Esophagus squamous epithelium (tissue), 5 donors: ENCODE results near the gene PADI6. TPM values are rescaled to one million over a fixed set of nuclear protein-coding genes. Genes with fewer than 3 reads are reported as not detected.

Experiments used
- DNase-seq: peaks from one replicate; lab custom pipeline; 2025; lab: John Stamatoyannopoulos, UW
- H3K27ac ChIP-seq, 4 donors: fragments of 200-600 bp; sonication (generic); one replicate each; pipeline ENCODE4 v1.5.1; 2016 to 2019; ENCODE audit warnings: mild to moderate bottlenecking in 1 of 4
- H3K27me3 ChIP-seq, 4 donors: fragments of 200-600 bp; sonication (generic); 1 replicate in 3 of 4; 2 replicates in 1 of 4; pipeline versions ENCODE4 v1.5.1 to v1.6.0; 2017 to 2021; ENCODE audit warnings: antibody characterized with exemption in 1 of 4
- H3K36me3 ChIP-seq, 3 donors: fragments of 200-600 bp; sonication (generic); one replicate each; pipeline ENCODE4 v1.5.1; 2016 to 2019
- H3K4me1 ChIP-seq, 3 donors: fragments of 200-600 bp; sonication (generic); one replicate each; pipeline ENCODE4 v1.5.1; 2017 to 2019
- H3K4me3 ChIP-seq, 4 donors: fragments of 200-600 bp; sonication (generic); 1 replicate in 3 of 4; 2 replicates in 1 of 4; pipeline ENCODE4 v1.5.1; 2016 to 2019; ENCODE audit warnings: mild to moderate bottlenecking in 2 of 4, moderate library complexity in 1 of 4
- H3K9me3 ChIP-seq, 3 donors: fragments of 200-600 bp; sonication (generic); one replicate each; pipeline ENCODE4 v1.5.1; 2016 to 2019
- POLR2A ChIP-seq, 4 donors: fragments of 450-650 bp; IDR thresholded peaks; one replicate each; pipeline ENCODE4 v1.6.1; 2017; ENCODE audit warnings: antibody characterized with exemption in 4 of 4, mild to moderate bottlenecking in 4 of 4, moderate library complexity in 3 of 4
- WGBS, 2 donors: methylation state at CpG; one replicate each; pipeline ENCODE4 v1.1.5; 2018; 5-methylcytosine and 5-hydroxymethylcytosine counted together
- intact Hi-C: fragments of 100-400 bp; cut with DNase I; formaldehyde crosslinking; loops from one replicate; pipeline ENCODE4 v1.15.0; 2022
- total RNA-seq, 4 donors: library from RNA; depleted of rRNA; stranded (reverse); fragments of >200 nt; gene quantifications; one replicate each; pipeline ENCODE4 v1.1.0, GENCODE V29; 2016
- TF ChIP-seq, protein P1 (sequence below), 6 experiments: fragments of 450-650 bp in 4 of 6; fragments of 200-600 bp in 2 of 6; sonication (generic) in 2 of 6; IDR thresholded peaks; one replicate each; pipeline ENCODE4 v1.5.1; 2016 to 2019; ENCODE audit warnings: antibody characterized with exemption in 6 of 6, mild to moderate bottlenecking in 4 of 6, moderate library complexity in 4 of 6
- donor health status: DM: yes; HTN: yes; CAD: no.

PADI6 gene
- total RNA-seq, 4 donors from 2014 or later: not detected

DNA sequence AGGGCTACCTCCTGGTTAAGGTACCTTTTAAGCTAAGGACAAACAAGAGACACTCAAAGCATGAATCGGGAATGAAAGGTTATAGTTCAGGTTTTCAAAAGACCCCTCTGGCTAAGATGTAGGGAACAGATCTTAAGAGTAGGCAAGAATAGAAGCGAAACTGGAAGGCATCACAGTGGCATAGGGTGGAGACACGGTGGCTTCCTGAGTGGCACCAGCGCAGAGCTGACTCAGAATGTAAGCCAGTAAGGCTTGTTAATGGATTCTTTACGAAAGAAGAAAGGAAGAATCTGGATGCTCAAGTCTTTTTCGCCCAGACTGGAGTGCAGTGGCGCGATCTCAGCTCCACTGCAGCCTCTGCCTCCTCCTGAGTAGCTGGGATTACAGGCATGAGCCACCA lies 21.2 kb downstream of the PADI6 start:
- WGBS, 2 donors: 57 to 61% methylated on average over 8 of the region's 8 CpGs
- H3K27me3 ChIP-seq: peaks cover 0 to 11% (median 0%) of the 10 kb centered on the region in 4 donors
- no peak overlapping the region for H3K4me3 ChIP-seq
- H3K9me3 ChIP-seq: no peaks in the 10 kb centered on the region
- H3K36me3 ChIP-seq: no peaks in the 10 kb centered on the region
- no peak overlapping the region for H3K27ac ChIP-seq
- no peaks in the 10 kb centered on the region for H3K4me1 ChIP-seq
- DNase-seq: no peak
- intact Hi-C loops: no loop called here
- TF ChIP-seq POLR2A (IDR thresholded peaks at IDR 0.05): no peak
- TF ChIP-seq, protein P1, sequence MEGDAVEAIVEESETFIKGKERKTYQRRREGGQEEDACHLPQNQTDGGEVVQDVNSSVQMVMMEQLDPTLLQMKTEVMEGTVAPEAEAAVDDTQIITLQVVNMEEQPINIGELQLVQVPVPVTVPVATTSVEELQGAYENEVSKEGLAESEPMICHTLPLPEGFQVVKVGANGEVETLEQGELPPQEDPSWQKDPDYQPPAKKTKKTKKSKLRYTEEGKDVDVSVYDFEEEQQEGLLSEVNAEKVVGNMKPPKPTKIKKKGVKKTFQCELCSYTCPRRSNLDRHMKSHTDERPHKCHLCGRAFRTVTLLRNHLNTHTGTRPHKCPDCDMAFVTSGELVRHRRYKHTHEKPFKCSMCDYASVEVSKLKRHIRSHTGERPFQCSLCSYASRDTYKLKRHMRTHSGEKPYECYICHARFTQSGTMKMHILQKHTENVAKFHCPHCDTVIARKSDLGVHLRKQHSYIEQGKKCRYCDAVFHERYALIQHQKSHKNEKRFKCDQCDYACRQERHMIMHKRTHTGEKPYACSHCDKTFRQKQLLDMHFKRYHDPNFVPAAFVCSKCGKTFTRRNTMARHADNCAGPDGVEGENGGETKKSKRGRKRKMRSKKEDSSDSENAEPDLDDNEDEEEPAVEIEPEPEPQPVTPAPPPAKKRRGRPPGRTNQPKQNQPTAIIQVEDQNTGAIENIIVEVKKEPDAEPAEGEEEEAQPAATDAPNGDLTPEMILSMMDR (IDR thresholded peaks at IDR 0.05): no peak

DNA sequence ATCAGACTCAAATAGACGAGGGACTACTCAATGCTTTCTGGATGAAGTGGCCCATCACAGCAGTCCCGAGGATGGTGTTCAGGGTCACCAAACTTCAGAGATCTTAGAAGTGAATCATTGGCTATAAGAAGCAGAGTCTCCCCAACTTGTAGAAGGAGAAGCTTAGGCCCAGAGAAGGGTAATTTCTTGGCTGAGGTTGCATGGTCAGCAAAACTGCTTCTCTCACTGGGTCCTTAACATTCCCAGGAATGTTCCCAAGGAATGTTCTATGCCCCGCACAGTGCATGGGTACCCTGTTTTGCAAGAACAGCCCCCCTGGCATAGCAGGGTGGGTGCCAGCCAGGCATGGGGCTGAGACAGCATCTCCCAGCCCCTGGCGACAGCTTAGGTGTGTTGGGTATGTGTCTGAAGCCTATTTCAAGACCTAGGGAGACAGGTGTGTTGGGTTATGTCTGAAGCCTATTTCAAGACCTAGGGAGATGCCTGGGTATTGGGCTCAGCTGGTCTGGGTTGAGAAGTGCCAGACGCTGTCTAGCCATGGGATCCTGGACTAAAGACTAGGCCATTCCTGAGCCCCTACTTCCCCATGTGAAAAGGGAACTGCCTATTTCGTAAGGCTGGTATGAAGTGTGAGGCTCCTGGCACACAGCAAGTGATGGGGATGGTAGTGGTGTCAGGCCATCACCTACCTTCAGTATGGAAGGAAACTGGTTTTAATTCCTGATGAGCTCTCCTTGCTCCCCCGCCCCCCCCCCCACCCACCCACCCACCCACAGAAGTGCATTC lies 26.1 kb downstream of the PADI6 start:
- no peak overlapping the region for H3K4me3 ChIP-seq
- no peak for DNase-seq
- TF ChIP-seq POLR2A (IDR thresholded peaks at IDR 0.05): no peak
- TF ChIP-seq, protein P1 (IDR thresholded peaks at IDR 0.05): no peak
- intact Hi-C loops: no loop called here
- 83 to 92% methylated on average over 5 to 6 of the region's 7 CpGs for WGBS, 2 donors
- H3K27ac ChIP-seq: no peak overlapping the region
- no peaks in the 10 kb centered on the region for H3K36me3 ChIP-seq
- H3K4me1 ChIP-seq: peaks cover 0 to 7% (median 4%) of the 10 kb centered on the region in 3 donors
- H3K27me3 ChIP-seq: no peaks in the 10 kb centered on the region
- no peaks in the 10 kb centered on the region for H3K9me3 ChIP-seq

DNA sequence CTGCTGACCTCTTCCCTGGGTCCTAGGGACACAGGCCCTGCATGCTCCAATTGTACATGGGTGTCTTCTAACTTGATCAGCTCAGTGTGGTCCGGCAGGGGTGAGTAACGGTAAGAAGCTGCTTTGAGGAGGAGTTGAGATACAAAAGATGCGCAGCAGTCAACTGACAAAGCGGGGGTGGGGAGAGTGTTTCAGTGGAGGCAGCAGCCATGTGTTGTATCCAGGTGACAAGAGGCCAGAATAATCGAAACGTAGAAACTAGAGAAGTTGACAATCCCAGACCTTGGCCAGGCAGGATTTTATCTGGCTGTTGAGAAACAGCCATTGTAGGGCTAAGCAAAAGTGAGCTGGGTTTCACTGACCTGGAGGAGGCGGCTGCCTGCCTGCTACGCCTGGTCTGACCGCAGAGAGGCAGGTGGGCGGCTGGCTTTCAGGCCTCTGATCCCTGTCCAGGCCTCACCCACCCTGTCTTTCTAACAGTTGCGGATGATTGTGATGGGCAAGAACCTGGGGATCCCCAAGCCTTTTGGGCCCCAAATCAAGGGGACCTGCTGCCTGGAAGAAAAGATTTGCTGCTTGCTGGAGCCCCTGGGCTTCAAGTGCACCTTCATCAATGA lies 28.8 kb downstream of the PADI6 start:
- 87 to 88% methylated on average over 6 to 9 of the region's 11 CpGs for WGBS, 2 donors

DNA sequence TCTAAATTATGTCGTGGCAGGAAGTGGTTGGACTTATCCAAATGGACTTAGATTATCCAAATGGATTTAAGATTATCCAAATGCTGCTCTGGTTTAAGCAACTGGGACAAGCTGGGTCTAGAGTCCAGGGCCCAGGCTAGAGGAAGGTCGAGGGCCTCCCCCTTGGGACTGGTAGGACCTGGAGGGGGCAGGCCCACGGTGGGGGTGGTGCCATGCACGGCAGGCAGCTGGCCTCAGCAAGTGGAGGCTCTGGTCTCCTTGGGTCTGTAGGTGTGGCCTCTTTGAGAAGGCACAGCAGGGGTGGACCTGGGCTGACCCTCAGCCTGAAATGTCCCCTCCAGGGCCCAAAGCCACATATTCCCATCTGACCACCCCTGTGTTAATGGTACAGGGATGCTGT lies 29.8 kb downstream of the PADI6 start:
- DNase-seq: no peak
- Histone ChIP-seq H3K4me1 (peaks cover 0 to 17% (median 5%) of the 10 kb centered on the region in 3 donors), H3K9me3 (no peaks in the 10 kb centered on the region), H3K4me3 (no peak overlapping the region), H3K36me3 (peaks cover 0 to 1% (median 0%) of the 10 kb centered on the region in 3 donors), H3K27me3 (no peaks in the 10 kb centered on the region), H3K27ac (no peak overlapping the region)
- 66 to 83% methylated on average over 1 to 2 of the region's 4 CpGs for WGBS, 2 donors
- no peak for TF ChIP-seq POLR2A (IDR thresholded peaks at IDR 0.05)
- TF ChIP-seq, protein P1 (IDR thresholded peaks at IDR 0.05): no peak
- intact Hi-C loops: no loop called here

More for the DNA sequence above, 28.8 kb downstream of the PADI6 start:
- Histone ChIP-seq H3K9me3 (no peaks in the 10 kb centered on the region), H3K4me3 (no peak overlapping the region), H3K27me3 (no peaks in the 10 kb centered on the region), H3K36me3 (no peaks in the 10 kb centered on the region), H3K27ac (no peak overlapping the region), H3K4me1 (peaks cover 0 to 12% (median 5%) of the 10 kb centered on the region in 3 donors)
- DNase-seq: no peak
- intact Hi-C loops: no loop called here
- TF ChIP-seq, protein P1 (IDR thresholded peaks at IDR 0.05): no peak
- no peak for TF ChIP-seq POLR2A (IDR thresholded peaks at IDR 0.05)

DNA sequence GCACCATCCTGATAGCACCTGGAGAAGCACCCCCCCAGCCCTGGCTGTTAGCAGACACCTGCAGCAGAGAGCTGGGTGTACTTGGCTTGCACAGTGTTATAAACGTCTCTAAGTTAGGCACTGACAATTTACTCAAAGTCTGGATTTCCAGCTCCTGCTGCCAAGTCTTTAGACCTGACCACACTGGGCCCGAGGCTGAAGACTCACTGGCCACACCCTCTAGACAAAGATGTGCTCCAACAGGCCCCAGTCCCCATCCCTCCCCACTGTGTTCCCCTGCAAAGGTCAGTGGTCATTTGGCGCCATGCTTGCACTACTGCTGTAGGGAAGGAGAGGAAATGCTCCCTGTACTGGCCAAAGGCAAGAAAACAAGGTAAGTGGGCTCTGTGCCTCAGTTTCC lies 31.1 kb downstream of the PADI6 start:
- peaks cover 0 to 17% (median 5%) of the 10 kb centered on the region in 3 donors for H3K4me1 ChIP-seq
- WGBS, 2 donors: 33% methylated on average over 2 of the region's 3 CpGs; no CpG with 5 or more reads in 1 of the 2 donors
- no peaks in the 10 kb centered on the region for H3K27me3 ChIP-seq
- H3K36me3 ChIP-seq: peaks cover 0 to 14% (median 5%) of the 10 kb centered on the region in 3 donors
- intact Hi-C loops: no loop called here
- no peak overlapping the region for H3K27ac ChIP-seq
- no peak for DNase-seq
- TF ChIP-seq, protein P1 (IDR thresholded peaks at IDR 0.05): no peak
- TF ChIP-seq POLR2A (IDR thresholded peaks at IDR 0.05): no peak
- no peaks in the 10 kb centered on the region for H3K9me3 ChIP-seq
- H3K4me3 ChIP-seq: no peak overlapping the region
